ENCODE data around the gene CDH23. TPM values are rescaled to one million over a fixed set of nuclear protein-coding genes. Genes with fewer than 3 reads are reported as not detected.

CDH23 gene
- total RNA-seq, 1 experiment from 2014 or later = 0.07 TPM

DNA sequence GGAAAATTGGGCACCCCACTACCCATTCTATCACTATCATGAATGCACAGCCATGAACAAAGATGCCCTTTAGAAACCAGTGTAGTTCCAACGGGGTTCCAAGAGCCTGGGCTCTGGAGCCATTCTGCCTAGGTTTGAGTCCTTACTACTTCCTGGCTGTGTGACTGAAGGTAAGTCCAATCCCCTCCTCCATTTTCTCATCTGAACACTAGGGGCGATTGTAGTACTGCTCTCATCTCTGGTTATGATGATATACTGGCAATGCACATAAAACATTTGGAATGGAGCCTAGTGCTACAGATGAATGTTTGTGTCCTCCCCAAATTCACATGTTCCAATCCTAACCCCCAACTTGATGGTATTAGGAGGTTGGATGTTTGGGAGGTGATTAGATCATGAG is 28.1 kb upstream of the CDH23 start:
- no TSS peak for BruUV-seq (replicated peaks)
- intact Hi-C loops (cut with micrococcal nuclease; ENCODE audit: unreplicated experiment) = no loop called here
- Mint-ChIP-seq H3K27ac (ENCODE audit: unreplicated experiment) (no peak overlapping the region), H3K9me3 (ENCODE audit: low read depth, unreplicated experiment) (no peaks in the 10 kb centered on the region), H3K4me1 (ENCODE audit: low read depth, unreplicated experiment) (peaks cover 30% of the 10 kb centered on the region), H3K4me3 (ENCODE audit: low read depth, unreplicated experiment) (no peak overlapping the region), H3K36me3 (ENCODE audit: insufficient read depth, unreplicated experiment) (no peaks in the 10 kb centered on the region), H3K27me3 (ENCODE audit: unreplicated experiment) (peaks cover 13% of the 10 kb centered on the region)
- no peak for DNase-seq
- CTCF ChIA-PET = no interaction called here
- TF ChIP-seq, protein P1, sequence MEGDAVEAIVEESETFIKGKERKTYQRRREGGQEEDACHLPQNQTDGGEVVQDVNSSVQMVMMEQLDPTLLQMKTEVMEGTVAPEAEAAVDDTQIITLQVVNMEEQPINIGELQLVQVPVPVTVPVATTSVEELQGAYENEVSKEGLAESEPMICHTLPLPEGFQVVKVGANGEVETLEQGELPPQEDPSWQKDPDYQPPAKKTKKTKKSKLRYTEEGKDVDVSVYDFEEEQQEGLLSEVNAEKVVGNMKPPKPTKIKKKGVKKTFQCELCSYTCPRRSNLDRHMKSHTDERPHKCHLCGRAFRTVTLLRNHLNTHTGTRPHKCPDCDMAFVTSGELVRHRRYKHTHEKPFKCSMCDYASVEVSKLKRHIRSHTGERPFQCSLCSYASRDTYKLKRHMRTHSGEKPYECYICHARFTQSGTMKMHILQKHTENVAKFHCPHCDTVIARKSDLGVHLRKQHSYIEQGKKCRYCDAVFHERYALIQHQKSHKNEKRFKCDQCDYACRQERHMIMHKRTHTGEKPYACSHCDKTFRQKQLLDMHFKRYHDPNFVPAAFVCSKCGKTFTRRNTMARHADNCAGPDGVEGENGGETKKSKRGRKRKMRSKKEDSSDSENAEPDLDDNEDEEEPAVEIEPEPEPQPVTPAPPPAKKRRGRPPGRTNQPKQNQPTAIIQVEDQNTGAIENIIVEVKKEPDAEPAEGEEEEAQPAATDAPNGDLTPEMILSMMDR (IDR thresholded peaks at IDR 0.05; ENCODE audit: unreplicated experiment) = no peak

DNA sequence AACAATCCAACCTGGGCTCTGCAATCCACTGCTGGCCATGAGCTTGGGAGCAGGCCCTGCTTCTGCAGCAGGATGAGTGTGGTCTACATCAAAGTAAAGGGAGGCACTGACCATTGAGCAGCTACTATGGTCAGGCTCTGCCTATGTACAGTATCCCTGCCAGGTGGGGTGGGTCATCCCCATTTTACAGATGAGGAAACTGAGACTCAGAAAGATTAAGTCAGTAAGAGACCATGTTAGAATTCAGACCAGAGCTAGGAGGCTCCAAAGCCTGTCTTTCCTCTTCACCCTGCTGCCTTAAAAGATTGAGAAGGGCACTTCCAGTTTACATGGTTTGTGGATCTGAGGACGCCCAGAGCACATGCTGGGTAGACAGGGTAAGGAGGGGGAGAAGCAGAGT is 27.1 kb upstream of the CDH23 start:
- H3K9me3 Mint-ChIP-seq (ENCODE audit: low read depth, unreplicated experiment) = no peaks in the 10 kb centered on the region
- no peaks in the 10 kb centered on the region for H3K36me3 Mint-ChIP-seq (ENCODE audit: insufficient read depth, unreplicated experiment)
- no peak overlapping the region for H3K4me3 Mint-ChIP-seq (ENCODE audit: low read depth, unreplicated experiment)
- H3K27ac Mint-ChIP-seq (ENCODE audit: unreplicated experiment) = no peak overlapping the region
- CTCF ChIA-PET = no interaction called here
- peaks cover 23% of the 10 kb centered on the region for H3K4me1 Mint-ChIP-seq (ENCODE audit: low read depth, unreplicated experiment)
- H3K27me3 Mint-ChIP-seq (ENCODE audit: unreplicated experiment) = peaks cover 13% of the 10 kb centered on the region
- DNase-seq = no peak
- BruUV-seq (replicated peaks) = no TSS peak
- TF ChIP-seq, protein P1 (IDR thresholded peaks at IDR 0.05; ENCODE audit: unreplicated experiment) = no peak
- intact Hi-C loops (cut with micrococcal nuclease; ENCODE audit: unreplicated experiment) = no loop called here

DNA sequence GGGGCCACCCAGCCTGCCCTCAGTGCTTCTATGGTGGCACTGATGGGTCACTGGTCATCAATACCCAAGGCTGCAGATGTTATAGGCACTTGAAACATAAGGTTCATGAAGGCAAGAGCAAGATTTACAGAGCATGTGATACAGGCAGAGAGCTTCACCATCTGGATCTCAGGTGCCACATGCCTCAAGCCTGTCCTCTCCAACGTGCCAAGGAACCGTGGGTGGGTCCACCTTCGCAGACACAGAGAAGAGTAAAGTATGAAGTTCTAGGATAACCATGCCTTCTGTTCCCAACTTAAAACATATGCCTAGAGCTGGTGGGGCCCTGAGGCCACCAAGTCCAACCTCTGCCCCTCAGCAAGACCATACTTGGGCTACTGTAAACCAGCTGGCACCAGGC is 26.7 kb upstream of the CDH23 start:
- DNase-seq = no peak
- BruUV-seq (replicated peaks) = no TSS peak
- Mint-ChIP-seq H3K36me3 (ENCODE audit: insufficient read depth, unreplicated experiment) (no peaks in the 10 kb centered on the region), H3K9me3 (ENCODE audit: low read depth, unreplicated experiment) (no peaks in the 10 kb centered on the region), H3K27me3 (ENCODE audit: unreplicated experiment) (peaks cover 13% of the 10 kb centered on the region), H3K4me3 (ENCODE audit: low read depth, unreplicated experiment) (no peak overlapping the region), H3K4me1 (ENCODE audit: low read depth, unreplicated experiment) (peaks cover 19% of the 10 kb centered on the region), H3K27ac (ENCODE audit: unreplicated experiment) (no peak overlapping the region)
- intact Hi-C loops (cut with micrococcal nuclease; ENCODE audit: unreplicated experiment) = no loop called here
- CTCF ChIA-PET = no interaction called here
- TF ChIP-seq, protein P1 (IDR thresholded peaks at IDR 0.05; ENCODE audit: unreplicated experiment) = no peak

DNA sequence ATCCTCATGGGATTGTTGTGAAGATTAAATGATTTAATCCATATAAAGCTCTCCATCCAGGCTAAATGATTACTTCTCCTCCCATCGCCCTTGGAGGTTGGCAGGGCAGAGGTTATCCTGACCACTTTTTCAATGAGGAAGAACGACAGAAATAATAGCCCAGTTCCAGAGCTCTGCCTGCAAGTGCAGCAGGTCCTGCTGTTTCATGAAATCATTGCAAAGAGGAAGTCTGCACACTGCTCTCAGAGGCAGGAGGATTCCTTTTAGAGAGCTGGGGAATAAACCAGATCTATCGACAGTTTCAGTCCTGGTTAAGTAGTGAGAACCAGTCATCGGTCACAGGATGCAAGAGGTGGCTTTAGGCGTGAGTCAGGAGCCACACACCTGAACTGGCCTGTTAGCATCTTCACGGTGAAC is 25.0 kb upstream of the CDH23 start:
- BruUV-seq (replicated peaks) = no TSS peak
- peaks cover 14% of the 10 kb centered on the region for H3K4me1 Mint-ChIP-seq (ENCODE audit: low read depth, unreplicated experiment)
- H3K27me3 Mint-ChIP-seq (ENCODE audit: unreplicated experiment) = peaks cover 13% of the 10 kb centered on the region
- CTCF ChIA-PET = interaction anchor here (1.1 to 1.4 kb wide), 2 partner anchors 13 to 52 kb away, joined by 3 to 4 read pairs; no protein-coding TSS in a partner anchor
- no peak overlapping the region for H3K27ac Mint-ChIP-seq (ENCODE audit: unreplicated experiment)
- no peak for DNase-seq
- TF ChIP-seq, protein P1 (IDR thresholded peaks at IDR 0.05; ENCODE audit: unreplicated experiment) = no peak
- no peaks in the 10 kb centered on the region for H3K9me3 Mint-ChIP-seq (ENCODE audit: low read depth, unreplicated experiment)
- intact Hi-C loops (cut with micrococcal nuclease; ENCODE audit: unreplicated experiment) = no loop called here
- H3K36me3 Mint-ChIP-seq (ENCODE audit: insufficient read depth, unreplicated experiment) = peaks cover under 1% of the 10 kb centered on the region
- no peak overlapping the region for H3K4me3 Mint-ChIP-seq (ENCODE audit: low read depth, unreplicated experiment)
